WTC11 (cell line): ENCODE results near the gene FBXO42. TPM values are rescaled to one million over a fixed set of nuclear protein-coding genes. Genes with fewer than 3 reads are reported as not detected.

ENCODE experiments used
- ATAC-seq: fragments of 200-7000 bp; cut with Tn5 transposase; 2 replicates; pipeline ENCODE4 v1.10.0; 2021; ENCODE audit warnings: mild to moderate bottlenecking, moderate library complexity
- CTCF ChIA-PET: fragments of 300-600 bp; sonication (Branson Sonifier 250); formaldehyde crosslinking; loops from one replicate; lab custom pipeline; 2021; ENCODE audit warnings: antibody characterized with exemption; lab: Charles Lee
- POLR2A ChIA-PET: fragments of 350-600 bp; sonication (Branson Sonifier 250); formaldehyde crosslinking; loops from one replicate; lab custom pipeline; 2021; ENCODE audit warnings: antibody characterized with exemption; lab: Charles Lee
- DNase-seq: peaks from one replicate; pipeline ENCODE4 v3.0.0; 2021; ENCODE audit warnings: low spot score
- H3K27ac Mint-ChIP-seq: 2 replicates; pipeline ENCODE4 v1.8.0; 2021; ENCODE audit warnings: mixed read lengths
- H3K27me3 Mint-ChIP-seq: 2 replicates; pipeline ENCODE4 v1.8.0; 2021; ENCODE audit warnings: low read depth, mild to moderate bottlenecking, moderate library complexity, mixed read lengths
- H3K36me3 Mint-ChIP-seq: 2 replicates; pipeline ENCODE4 v1.8.0; 2021; ENCODE audit warnings: mixed read lengths
- H3K4me1 Mint-ChIP-seq: 2 replicates; pipeline ENCODE4 v1.8.0; 2022; ENCODE audit warnings: mixed read lengths
- H3K4me3 Mint-ChIP-seq: 2 replicates; pipeline ENCODE4 v1.8.0; 2021; ENCODE audit warnings: mild to moderate bottlenecking, moderate library complexity, mixed read lengths
- H3K9me3 Mint-ChIP-seq: 2 replicates; pipeline ENCODE4 v1.8.0; 2021; ENCODE audit warnings: mixed read lengths
- CREM ChIP-seq: sonication (generic); formaldehyde crosslinking; IDR thresholded peaks from 2 replicates; pipeline ENCODE4 v1.8.1; 2022; ENCODE audit warnings: mild to moderate bottlenecking, missing genetic modification reagents, moderate library complexity
- ETV6 ChIP-seq: sonication (generic); formaldehyde crosslinking; IDR thresholded peaks from 2 replicates; pipeline ENCODE4 v1.8.1; 2022; ENCODE audit warnings: mild to moderate bottlenecking, missing genetic modification reagents
- FOXK1 ChIP-seq: sonication (generic); formaldehyde crosslinking; IDR thresholded peaks from 2 replicates; pipeline ENCODE4 v1.8.0; 2022; ENCODE audit warnings: mild to moderate bottlenecking, moderate library complexity, missing genetic modification reagents
- GABPB1 ChIP-seq: sonication (generic); formaldehyde crosslinking; IDR thresholded peaks from 2 replicates; pipeline ENCODE4 v1.8.1; 2023; ENCODE audit warnings: mild to moderate bottlenecking, missing genetic modification reagents
- HMGA2 ChIP-seq: fragments of 250-450 bp; sonication (Bioruptor Pico); IDR thresholded peaks from 2 replicates; pipeline ENCODE4 v1.4.0; 2021; ENCODE audit warnings: mild to moderate bottlenecking, moderate library complexity
- NR3C1 ChIP-seq: sonication (generic); formaldehyde crosslinking; conservative IDR thresholded peaks from 2 replicates; pipeline ENCODE4 v1.8.1; 2023; ENCODE audit warnings: low read depth, mild to moderate bottlenecking, missing genetic modification reagents
- RORB ChIP-seq: fragments of 250-450 bp; sonication (Bioruptor Pico); IDR thresholded peaks from 2 replicates; pipeline ENCODE4 v1.9.0; 2021; ENCODE audit warnings: mild to moderate bottlenecking
- ZNF121 ChIP-seq: sonication (generic); formaldehyde crosslinking; IDR thresholded peaks from 2 replicates; pipeline ENCODE4 v1.8.0; 2023; ENCODE audit warnings: missing genetic modification reagents
- ZNF396 ChIP-seq: fragments of 250-450 bp; sonication (Bioruptor Pico); IDR thresholded peaks from 2 replicates; pipeline ENCODE4 v1.8.0; 2021; ENCODE audit warnings: mild to moderate bottlenecking, moderate library complexity, borderline replicate concordance
- total RNA-seq: library from RNA; stranded (reverse); gene quantifications from 3 replicates; pipeline ENCODE4 v1.2.3, GENCODE V29; 2021
- TF ChIP-seq, protein P1 (sequence below): sonication (generic); formaldehyde crosslinking; IDR thresholded peaks from 2 replicates; pipeline ENCODE4 v1.8.1; 2023; ENCODE audit warnings: mild to moderate bottlenecking, moderate library complexity, missing genetic modification reagents
- TF ChIP-seq, protein P2 (sequence below): sonication (generic); formaldehyde crosslinking; IDR thresholded peaks from 2 replicates; pipeline ENCODE4 v1.8.1; 2022; ENCODE audit warnings: missing genetic modification reagents, borderline replicate concordance
- TF ChIP-seq, protein P3 (sequence below): sonication (generic); formaldehyde crosslinking; conservative IDR thresholded peaks from 2 replicates; pipeline ENCODE4 v1.8.1; 2023; ENCODE audit warnings: mild to moderate bottlenecking, low read depth, missing genetic modification reagents, moderate library complexity
- TF ChIP-seq, protein P4 (sequence below): sonication (generic); formaldehyde crosslinking; IDR thresholded peaks from 2 replicates; pipeline ENCODE4 v1.8.0; 2023; ENCODE audit warnings: missing genetic modification reagents, mild to moderate bottlenecking, borderline replicate concordance
- TF ChIP-seq, protein P5 (sequence below): sonication (generic); formaldehyde crosslinking; IDR thresholded peaks from 2 replicates; pipeline ENCODE4 v1.8.0; 2022; ENCODE audit warnings: mild to moderate bottlenecking, missing genetic modification reagents
- TF ChIP-seq, protein P6 (sequence below): sonication (generic); formaldehyde crosslinking; IDR thresholded peaks from 2 replicates; pipeline ENCODE4 v1.8.1; 2022; ENCODE audit warnings: low read depth, mild to moderate bottlenecking, moderate library complexity, missing genetic modification reagents, borderline replicate concordance
- TF ChIP-seq, protein P7 (sequence below): sonication (generic); formaldehyde crosslinking; IDR thresholded peaks from 2 replicates; pipeline ENCODE4 v1.8.1; 2022; ENCODE audit warnings: low read depth, missing genetic modification reagents, borderline replicate concordance

FBXO42 gene
- total RNA-seq, 1 experiment from 2014 or later: 17.5 TPM

DNA sequence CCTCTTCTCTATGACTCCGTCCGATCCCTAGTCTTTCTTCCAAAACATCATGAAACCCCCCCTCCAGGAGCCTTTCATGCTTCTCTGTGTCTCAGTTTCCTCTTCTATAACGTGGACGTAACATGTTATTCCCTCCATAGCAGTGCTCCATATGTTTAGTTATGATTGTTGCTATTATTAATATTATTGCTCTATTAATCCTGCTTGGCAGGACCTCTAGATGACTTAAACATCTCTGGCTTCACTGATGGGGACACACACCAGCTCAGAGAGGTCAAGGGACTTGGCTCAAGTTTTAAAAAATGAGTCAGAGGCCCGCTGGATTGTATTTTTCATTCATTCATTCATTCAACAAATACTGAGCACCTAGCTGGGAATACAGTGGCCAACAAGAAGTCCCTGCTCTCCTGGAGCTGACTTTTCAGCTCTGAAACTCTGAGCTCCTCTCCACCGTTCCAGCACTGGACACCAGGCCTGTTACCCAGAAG is 114.9 kb downstream of the FBXO42 start:
- ChIA-PET CTCF (interaction anchor here (1.2 to 2.6 kb wide), 5 partner anchors 8 to 155 kb away, joined by 5 to 13 read pairs (median 8); no protein-coding TSS in a partner anchor), POLR2A (interaction anchor here (1.0 kb wide), 1 partner anchor 20 kb away, joined by 3 read pairs; no protein-coding TSS in a partner anchor)
- ATAC-seq (no peak), DNase-seq (no peak)
- Mint-ChIP-seq H3K4me1 (peaks cover 15% of the 10 kb centered on the region), H3K9me3 (no peaks in the 10 kb centered on the region), H3K4me3 (peak overlapping the region; percentile 80), H3K27ac (0 out of 2 replicates have a peak overlapping the region, but pooled peaks have one; percentile 68), H3K27me3 (no peaks in the 10 kb centered on the region; the same call in 1 of the 2 replicates), H3K36me3 (no peaks in the 10 kb centered on the region)
- TF ChIP-seq ZNF396 (CRISPR knock-in tag): no peak
- TF ChIP-seq, protein P1, sequence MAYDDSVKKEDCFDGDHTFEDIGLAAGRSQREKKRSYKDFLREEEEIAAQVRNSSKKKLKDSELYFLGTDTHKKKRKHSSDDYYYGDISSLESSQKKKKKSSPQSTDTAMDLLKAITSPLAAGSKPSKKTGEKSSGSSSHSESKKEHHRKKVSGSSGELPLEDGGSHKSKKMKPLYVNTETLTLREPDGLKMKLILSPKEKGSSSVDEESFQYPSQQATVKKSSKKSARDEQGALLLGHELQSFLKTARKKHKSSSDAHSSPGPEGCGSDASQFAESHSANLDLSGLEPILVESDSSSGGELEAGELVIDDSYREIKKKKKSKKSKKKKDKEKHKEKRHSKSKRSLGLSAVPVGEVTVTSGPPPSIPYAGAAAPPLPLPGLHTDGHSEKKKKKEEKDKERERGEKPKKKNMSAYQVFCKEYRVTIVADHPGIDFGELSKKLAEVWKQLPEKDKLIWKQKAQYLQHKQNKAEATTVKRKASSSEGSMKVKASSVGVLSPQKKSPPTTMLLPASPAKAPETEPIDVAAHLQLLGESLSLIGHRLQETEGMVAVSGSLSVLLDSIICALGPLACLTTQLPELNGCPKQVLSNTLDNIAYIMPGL (CRISPR knock-in tag): 0 out of 2 replicates have a peak, but pooled peaks have one; percentile 3
- TF ChIP-seq GABPB1: no peak
- 0 out of 2 replicates have a peak, but pooled peaks have one; percentile 8 for TF ChIP-seq CREM
- TF ChIP-seq NR3C1: no peak
- TF ChIP-seq ZNF121: no peak
- TF ChIP-seq, protein P2, sequence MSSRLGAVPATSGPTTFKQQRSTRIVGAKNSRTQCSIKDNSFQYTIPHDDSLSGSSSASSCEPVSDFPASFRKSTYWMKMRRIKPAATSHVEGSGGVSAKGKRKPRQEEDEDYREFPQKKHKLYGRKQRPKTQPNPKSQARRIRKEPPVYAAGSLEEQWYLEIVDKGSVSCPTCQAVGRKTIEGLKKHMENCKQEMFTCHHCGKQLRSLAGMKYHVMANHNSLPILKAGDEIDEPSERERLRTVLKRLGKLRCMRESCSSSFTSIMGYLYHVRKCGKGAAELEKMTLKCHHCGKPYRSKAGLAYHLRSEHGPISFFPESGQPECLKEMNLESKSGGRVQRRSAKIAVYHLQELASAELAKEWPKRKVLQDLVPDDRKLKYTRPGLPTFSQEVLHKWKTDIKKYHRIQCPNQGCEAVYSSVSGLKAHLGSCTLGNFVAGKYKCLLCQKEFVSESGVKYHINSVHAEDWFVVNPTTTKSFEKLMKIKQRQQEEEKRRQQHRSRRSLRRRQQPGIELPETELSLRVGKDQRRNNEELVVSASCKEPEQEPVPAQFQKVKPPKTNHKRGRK: no peak
- TF ChIP-seq, protein P3, sequence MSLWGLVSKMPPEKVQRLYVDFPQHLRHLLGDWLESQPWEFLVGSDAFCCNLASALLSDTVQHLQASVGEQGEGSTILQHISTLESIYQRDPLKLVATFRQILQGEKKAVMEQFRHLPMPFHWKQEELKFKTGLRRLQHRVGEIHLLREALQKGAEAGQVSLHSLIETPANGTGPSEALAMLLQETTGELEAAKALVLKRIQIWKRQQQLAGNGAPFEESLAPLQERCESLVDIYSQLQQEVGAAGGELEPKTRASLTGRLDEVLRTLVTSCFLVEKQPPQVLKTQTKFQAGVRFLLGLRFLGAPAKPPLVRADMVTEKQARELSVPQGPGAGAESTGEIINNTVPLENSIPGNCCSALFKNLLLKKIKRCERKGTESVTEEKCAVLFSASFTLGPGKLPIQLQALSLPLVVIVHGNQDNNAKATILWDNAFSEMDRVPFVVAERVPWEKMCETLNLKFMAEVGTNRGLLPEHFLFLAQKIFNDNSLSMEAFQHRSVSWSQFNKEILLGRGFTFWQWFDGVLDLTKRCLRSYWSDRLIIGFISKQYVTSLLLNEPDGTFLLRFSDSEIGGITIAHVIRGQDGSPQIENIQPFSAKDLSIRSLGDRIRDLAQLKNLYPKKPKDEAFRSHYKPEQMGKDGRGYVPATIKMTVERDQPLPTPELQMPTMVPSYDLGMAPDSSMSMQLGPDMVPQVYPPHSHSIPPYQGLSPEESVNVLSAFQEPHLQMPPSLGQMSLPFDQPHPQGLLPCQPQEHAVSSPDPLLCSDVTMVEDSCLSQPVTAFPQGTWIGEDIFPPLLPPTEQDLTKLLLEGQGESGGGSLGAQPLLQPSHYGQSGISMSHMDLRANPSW (CRISPR knock-in tag): no peak
- TF ChIP-seq, protein P4, sequence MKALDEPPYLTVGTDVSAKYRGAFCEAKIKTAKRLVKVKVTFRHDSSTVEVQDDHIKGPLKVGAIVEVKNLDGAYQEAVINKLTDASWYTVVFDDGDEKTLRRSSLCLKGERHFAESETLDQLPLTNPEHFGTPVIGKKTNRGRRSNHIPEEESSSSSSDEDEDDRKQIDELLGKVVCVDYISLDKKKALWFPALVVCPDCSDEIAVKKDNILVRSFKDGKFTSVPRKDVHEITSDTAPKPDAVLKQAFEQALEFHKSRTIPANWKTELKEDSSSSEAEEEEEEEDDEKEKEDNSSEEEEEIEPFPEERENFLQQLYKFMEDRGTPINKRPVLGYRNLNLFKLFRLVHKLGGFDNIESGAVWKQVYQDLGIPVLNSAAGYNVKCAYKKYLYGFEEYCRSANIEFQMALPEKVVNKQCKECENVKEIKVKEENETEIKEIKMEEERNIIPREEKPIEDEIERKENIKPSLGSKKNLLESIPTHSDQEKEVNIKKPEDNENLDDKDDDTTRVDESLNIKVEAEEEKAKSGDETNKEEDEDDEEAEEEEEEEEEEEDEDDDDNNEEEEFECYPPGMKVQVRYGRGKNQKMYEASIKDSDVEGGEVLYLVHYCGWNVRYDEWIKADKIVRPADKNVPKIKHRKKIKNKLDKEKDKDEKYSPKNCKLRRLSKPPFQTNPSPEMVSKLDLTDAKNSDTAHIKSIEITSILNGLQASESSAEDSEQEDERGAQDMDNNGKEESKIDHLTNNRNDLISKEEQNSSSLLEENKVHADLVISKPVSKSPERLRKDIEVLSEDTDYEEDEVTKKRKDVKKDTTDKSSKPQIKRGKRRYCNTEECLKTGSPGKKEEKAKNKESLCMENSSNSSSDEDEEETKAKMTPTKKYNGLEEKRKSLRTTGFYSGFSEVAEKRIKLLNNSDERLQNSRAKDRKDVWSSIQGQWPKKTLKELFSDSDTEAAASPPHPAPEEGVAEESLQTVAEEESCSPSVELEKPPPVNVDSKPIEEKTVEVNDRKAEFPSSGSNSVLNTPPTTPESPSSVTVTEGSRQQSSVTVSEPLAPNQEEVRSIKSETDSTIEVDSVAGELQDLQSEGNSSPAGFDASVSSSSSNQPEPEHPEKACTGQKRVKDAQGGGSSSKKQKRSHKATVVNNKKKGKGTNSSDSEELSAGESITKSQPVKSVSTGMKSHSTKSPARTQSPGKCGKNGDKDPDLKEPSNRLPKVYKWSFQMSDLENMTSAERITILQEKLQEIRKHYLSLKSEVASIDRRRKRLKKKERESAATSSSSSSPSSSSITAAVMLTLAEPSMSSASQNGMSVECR (CRISPR knock-in tag): no peak
- no peak for TF ChIP-seq ETV6 (CRISPR knock-in tag)

DNA sequence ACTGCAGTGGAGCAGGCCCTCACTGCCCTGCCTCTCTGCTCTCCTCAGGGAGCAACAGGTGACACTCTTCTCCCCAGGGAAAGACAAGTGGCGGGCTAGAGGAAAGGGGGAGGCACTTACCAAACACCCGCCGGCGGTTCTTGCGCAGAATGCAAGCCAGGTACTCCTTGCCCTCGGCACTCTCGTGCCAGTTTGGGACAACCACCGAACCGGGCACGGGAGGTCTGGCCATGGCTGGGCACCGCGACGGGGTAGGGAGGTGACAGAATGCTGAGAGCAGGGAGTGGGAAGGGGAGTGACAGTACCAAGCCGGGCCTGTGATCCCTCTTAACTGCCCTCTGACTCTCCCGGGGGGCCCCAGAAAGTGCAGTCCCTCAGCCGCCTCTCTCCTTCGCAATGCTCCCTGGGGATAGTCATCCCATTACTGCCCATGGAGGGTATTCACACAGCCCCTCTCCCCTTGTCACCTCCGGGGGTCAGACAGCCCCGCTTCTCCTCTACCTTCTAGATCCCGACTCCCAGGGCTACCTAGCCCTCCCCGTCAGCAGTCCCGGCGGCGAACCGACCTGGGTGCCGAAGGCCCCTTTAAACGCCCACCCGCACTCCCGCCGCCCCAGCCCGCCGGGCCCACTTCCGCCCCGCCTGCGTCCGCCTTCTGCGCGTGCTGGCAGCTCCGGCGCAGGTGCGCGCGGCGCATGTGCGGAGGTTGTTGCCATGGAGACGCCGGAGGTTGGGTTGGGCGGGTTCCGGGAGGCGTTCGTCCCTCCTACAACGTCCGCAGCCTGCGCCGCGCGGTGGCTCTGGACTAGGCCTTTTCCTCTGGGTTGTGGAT is 115.6 kb downstream of the FBXO42 start, which contains the start of gene CPLANE2:
Gene CPLANE2, minus strand, starts transcription at position 673 of the 832 bp plus-strand sequence. Its CDS starts 441 bp downstream, at position 232.
- ChIA-PET CTCF (interaction anchor here (1.2 to 2.6 kb wide), 5 partner anchors 9 to 155 kb away, joined by 5 to 13 read pairs (median 8); no protein-coding TSS in a partner anchor), POLR2A (interaction anchor here (1.0 to 1.3 kb wide), 2 partner anchors 20 to 31 kb away, joined by 3 to 5 read pairs; no protein-coding TSS in a partner anchor)
- Mint-ChIP-seq H3K27ac (0 out of 2 replicates have a peak within 1 kb of the TSS, but pooled peaks have one; percentile 68), H3K36me3 (no peaks in the 10 kb centered on the region), H3K27me3 (no peaks in the 10 kb centered on the region; the same call in 1 of the 2 replicates), H3K4me3 (peak within 1 kb of the TSS; percentile 80), H3K4me1 (peaks cover 15% of the 10 kb centered on the region), H3K9me3 (no peaks in the 10 kb centered on the region)
- DNase-seq (peak; percentile 97), ATAC-seq (peak; percentile 88)
- TF ChIP-seq, protein P5, sequence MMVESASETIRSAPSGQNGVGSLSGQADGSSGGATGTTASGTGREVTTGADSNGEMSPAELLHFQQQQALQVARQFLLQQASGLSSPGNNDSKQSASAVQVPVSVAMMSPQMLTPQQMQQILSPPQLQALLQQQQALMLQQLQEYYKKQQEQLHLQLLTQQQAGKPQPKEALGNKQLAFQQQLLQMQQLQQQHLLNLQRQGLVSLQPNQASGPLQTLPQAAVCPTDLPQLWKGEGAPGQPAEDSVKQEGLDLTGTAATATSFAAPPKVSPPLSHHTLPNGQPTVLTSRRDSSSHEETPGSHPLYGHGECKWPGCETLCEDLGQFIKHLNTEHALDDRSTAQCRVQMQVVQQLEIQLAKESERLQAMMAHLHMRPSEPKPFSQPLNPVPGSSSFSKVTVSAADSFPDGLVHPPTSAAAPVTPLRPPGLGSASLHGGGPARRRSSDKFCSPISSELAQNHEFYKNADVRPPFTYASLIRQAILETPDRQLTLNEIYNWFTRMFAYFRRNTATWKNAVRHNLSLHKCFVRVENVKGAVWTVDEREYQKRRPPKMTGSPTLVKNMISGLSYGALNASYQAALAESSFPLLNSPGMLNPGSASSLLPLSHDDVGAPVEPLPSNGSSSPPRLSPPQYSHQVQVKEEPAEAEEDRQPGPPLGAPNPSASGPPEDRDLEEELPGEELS (CRISPR knock-in tag): peak; percentile 63; the same call in 1 of the 2 replicates
- TF ChIP-seq ZNF396 (CRISPR knock-in tag) (no peak), HMGA2 (CRISPR knock-in tag) (no peak), RORB (CRISPR knock-in tag) (no peak), CREM (0 out of 2 replicates have a peak, but pooled peaks have one; percentile 58), FOXK1 (CRISPR knock-in tag) (peak; percentile 64)
- TF ChIP-seq, protein P6, sequence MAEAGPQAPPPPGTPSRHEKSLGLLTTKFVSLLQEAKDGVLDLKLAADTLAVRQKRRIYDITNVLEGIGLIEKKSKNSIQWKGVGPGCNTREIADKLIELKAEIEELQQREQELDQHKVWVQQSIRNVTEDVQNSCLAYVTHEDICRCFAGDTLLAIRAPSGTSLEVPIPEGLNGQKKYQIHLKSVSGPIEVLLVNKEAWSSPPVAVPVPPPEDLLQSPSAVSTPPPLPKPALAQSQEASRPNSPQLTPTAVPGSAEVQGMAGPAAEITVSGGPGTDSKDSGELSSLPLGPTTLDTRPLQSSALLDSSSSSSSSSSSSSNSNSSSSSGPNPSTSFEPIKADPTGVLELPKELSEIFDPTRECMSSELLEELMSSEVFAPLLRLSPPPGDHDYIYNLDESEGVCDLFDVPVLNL: no peak
- TF ChIP-seq, protein P7, sequence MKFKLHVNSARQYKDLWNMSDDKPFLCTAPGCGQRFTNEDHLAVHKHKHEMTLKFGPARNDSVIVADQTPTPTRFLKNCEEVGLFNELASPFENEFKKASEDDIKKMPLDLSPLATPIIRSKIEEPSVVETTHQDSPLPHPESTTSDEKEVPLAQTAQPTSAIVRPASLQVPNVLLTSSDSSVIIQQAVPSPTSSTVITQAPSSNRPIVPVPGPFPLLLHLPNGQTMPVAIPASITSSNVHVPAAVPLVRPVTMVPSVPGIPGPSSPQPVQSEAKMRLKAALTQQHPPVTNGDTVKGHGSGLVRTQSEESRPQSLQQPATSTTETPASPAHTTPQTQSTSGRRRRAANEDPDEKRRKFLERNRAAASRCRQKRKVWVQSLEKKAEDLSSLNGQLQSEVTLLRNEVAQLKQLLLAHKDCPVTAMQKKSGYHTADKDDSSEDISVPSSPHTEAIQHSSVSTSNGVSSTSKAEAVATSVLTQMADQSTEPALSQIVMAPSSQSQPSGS: no peak
